AML-193 (cell line): Measurements from ENCODE around the gene UGT2B28.
"Not testable (repeated sequence)": the region's sequence is repeated elsewhere in the genome, so short reads cannot be mapped to it uniquely, and the experiment has no call there.

ENCODE experiments used
- DNase-seq, 2 experiments: peaks; one replicate each; lab custom pipeline; 2025; lab: John Stamatoyannopoulos, UW

The UGT2B28 gene

GRCh38 chr4:69343558-69344420, 63.5 kb downstream of the UGT2B28 start:
- DNase-seq, result not testable (repeated sequence)
